MM.1S (cell line): Measurements from ENCODE around the gene WIPF2.

ENCODE experiments used
- CTCF ChIP-seq: fragments of 300-600 bp; sonication (generic); IDR thresholded peaks from 2 replicates; pipeline ENCODE4 v1.5.1; 2016; ENCODE audit warnings: antibody characterized with exemption, low read length, mixed read lengths
- EZH2 ChIP-seq: fragments of 300-600 bp; sonication (generic); optimal IDR thresholded peaks from 2 replicates; pipeline ENCODE3; 2017; ENCODE audit warnings: low read depth, mild to moderate bottlenecking, antibody characterized with exemption, low read length, mixed read lengths
- EZH2phosphoT487 ChIP-seq: fragments of 300-600 bp; sonication (generic); IDR thresholded peaks from 2 replicates; pipeline ENCODE4 v1.6.1; 2018; ENCODE audit warnings: antibody characterized with exemption, low read length

- TF ChIP-seq CTCF (no peak), EZH2phosphoT487 (no peak), EZH2 (no peak)
Measured at GRCh38 chr17:40251576-40251975, 32.5 kb downstream of the WIPF2 start.
